ENCODE measurements around the gene CARMIL1. TPM values are rescaled to one million over a fixed set of nuclear protein-coding genes. Genes with fewer than 3 reads are reported as not detected.
A peak's percentile ranks its signal among the peaks of the same experiment; 100 is the strongest.

The CARMIL1 gene
- total RNA-seq, 2 donors from 2014 or later, result 11.9 to 13.7 TPM

GRCh38 chr6:25649611-25650010 lies 370.4 kb downstream of the CARMIL1 start:
- TF ChIP-seq CTCF (IDR thresholded peaks at IDR 0.05), result no peak
- TF ChIP-seq POLR2A (IDR thresholded peaks at IDR 0.05), result no peak
- H3K27me3 ChIP-seq, result no peaks in the 10 kb centered on the region
- H3K27ac ChIP-seq, result no peak overlapping the region
- WGBS, 2 donors, result 10% methylated on average over 1 of the region's 1 CpG
- DNase-seq (no peak), ATAC-seq (no peak)
- H3K9me3 ChIP-seq, result no peaks in the 10 kb centered on the region
- intact Hi-C loops (cut with DNase I), result no loop called here
- no peaks in the 10 kb centered on the region for H3K36me3 ChIP-seq (replicated peaks in 1 of 2; ENCODE audit: insufficient read depth in 1 of 2, low read depth in 2 of 2)
- H3K4me3 ChIP-seq, result no peak overlapping the region
- peaks cover 6% of the 10 kb centered on the region for H3K4me1 ChIP-seq

DNA sequence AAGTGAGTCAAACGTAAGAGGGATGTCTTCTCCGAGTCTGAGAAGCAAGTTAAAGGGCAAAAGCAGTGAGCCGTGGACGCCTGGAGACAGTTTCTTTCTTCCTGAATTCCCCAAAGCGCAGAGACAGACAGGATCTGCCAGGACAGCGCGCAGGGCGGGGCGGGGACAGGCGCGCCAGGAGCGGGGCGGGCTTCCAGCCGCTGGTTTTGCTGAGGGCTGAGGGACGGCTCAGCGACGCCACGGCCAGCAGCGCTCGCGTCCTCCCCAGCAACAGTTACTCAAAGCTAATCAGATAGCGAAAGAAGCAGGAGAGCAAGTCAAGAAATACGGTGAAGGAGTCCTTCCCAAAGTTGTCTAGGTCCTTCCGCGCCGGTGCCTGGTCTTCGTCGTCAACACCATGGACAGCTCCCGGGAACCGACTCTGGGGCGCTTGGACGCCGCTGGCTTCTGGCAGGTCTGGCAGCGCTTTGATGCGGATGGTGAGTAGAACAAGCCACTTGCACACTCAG lies 372.9 kb downstream of the CARMIL1 start, which contains the start of gene SCGN:
TSS of gene SCGN (plus strand) at position 209 of the 509 bp plus-strand sequence. CDS start at position 398, 189 bp downstream.
- peaks cover 17% of the 10 kb centered on the region for H3K4me1 ChIP-seq
- 1 to 4% methylated on average over 14 to 35 of the region's 35 CpGs for WGBS, 2 donors

DNA sequence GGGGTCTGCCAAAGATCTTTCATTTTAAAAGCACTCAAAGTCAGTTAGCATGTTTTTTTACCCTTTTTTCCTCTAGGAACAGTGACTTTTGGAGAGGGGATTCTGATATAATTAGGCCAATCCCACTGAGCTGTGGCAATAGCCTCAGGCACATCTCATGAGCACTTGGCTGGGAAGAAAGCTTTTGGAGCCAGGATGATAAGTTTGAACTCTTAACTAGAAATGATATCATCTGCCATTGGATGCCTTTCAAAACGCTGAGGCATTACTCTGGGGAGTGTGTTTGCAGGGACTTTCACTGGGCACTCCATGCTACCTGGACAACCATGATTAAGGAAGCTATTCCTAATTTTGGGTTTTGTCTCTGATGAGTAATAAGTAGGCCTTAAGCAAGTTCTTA lies 376.5 kb downstream of the CARMIL1 start:
- DNase-seq (peak in 1 of 4 donors; percentile 23), ATAC-seq (peak; percentile 47)
- Histone ChIP-seq H3K36me3 (replicated peaks in 1 of 2; ENCODE audit: insufficient read depth in 1 of 2, low read depth in 2 of 2) (no peaks in the 10 kb centered on the region), H3K27ac (peak overlapping the region in 1 of 4 donors; percentile 21), H3K4me3 (no peak overlapping the region), H3K4me1 (peaks cover 31% of the 10 kb centered on the region), H3K9me3 (no peaks in the 10 kb centered on the region), H3K27me3 (no peaks in the 10 kb centered on the region)
- TF ChIP-seq POLR2A (IDR thresholded peaks at IDR 0.05) (no peak), CTCF (IDR thresholded peaks at IDR 0.05) (no peak)
- 18 to 28% methylated on average over 1 of the region's 1 CpG for WGBS, 2 donors
- intact Hi-C loops (cut with DNase I), result no loop called here

More for the DNA sequence above, 372.9 kb downstream of the CARMIL1 start, which contains the start of gene SCGN:
- Histone ChIP-seq H3K27ac (peak within 1 kb of the TSS in 1 of 4 donors; percentile 6), H3K9me3 (no peaks in the 10 kb centered on the region), H3K4me3 (peak within 1 kb of the TSS in 1 of 2 donors; percentile 2), H3K36me3 (replicated peaks in 1 of 2; ENCODE audit: insufficient read depth in 1 of 2, low read depth in 2 of 2) (no peaks in the 10 kb centered on the region), H3K27me3 (no peaks in the 10 kb centered on the region)
- intact Hi-C loops (cut with DNase I), result no loop called here
- DNase-seq, result peak; percentile 70 to 83 (median 79)
- peak; percentile 88 for ATAC-seq
- TF ChIP-seq CTCF (IDR thresholded peaks at IDR 0.05), result no peak
- TF ChIP-seq POLR2A (IDR thresholded peaks at IDR 0.05), result peak in 2 of 3 donors; percentile 12 to 42

DNA sequence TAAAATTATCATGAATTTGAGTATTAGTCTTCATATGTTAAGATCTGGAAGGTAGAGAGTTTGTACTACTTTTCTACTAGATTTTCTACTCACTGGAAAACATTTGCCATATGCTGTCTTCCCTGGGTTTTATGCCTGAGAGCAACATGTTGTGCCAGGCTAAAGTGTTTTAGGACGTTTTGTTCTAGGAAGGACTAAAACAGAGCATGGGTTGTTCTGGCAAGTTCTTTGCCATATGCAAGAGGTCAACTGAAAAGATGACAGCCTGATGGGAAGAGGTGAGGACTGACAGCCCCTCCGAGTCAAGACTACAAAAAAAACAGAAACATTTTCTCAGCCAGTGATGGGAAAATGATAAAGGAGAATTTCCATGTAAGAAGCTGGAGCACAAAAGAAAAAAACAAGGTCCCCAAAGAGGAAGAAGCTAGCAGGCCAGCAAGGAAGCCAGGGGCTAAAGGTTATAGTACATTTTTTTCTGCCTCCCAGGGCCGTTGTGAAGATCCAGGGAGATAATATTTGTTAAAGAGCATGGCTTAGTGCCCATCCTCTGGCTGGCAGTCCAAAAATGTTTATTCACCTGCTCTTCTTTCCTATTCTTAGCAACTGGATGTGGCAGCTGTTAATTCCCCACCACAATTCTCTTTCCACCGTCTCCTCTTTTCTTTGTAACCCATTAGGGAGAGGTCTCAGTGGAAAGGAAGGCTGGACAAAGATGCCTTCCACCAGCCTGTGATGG lies 380.6 kb downstream of the CARMIL1 start:
- DNase-seq (peak in 2 of 4 donors; percentile 24 to 31), ATAC-seq (peak; percentile 54)
- intact Hi-C loops (cut with DNase I), result no loop called here
- peak overlapping the region; percentile 9 to 74 (median 40) for H3K27ac ChIP-seq
- peaks cover 67% of the 10 kb centered on the region for H3K4me1 ChIP-seq
- 10 to 13% methylated on average over 4 of the region's 4 CpGs for WGBS, 2 donors
- H3K9me3 ChIP-seq, result no peaks in the 10 kb centered on the region
- H3K27me3 ChIP-seq, result no peaks in the 10 kb centered on the region
- H3K36me3 ChIP-seq (replicated peaks in 1 of 2; ENCODE audit: insufficient read depth in 1 of 2, low read depth in 2 of 2), result no peaks in the 10 kb centered on the region
- no peak overlapping the region for H3K4me3 ChIP-seq
- TF ChIP-seq CTCF (IDR thresholded peaks at IDR 0.05) (no peak), POLR2A (IDR thresholded peaks at IDR 0.05) (no peak)
